K562 (cell line): ENCODE data around the gene CHML. TPM values are rescaled to one million over a fixed set of nuclear protein-coding genes. Genes with fewer than 3 reads are reported as not detected.

ENCODE experiments used
- ATAC-seq: fragments of 200-7000 bp; cut with Tn5 transposase; 3 replicates; pipeline ENCODE4 v1.9.1; 2020; ENCODE audit warnings: moderate library complexity
- BruUV-seq: library from RNA; stranded (reverse); fragments of 400-500 nt; replicated peaks from 2 replicates; lab custom pipeline; 2021; lab: Mats Ljungman, UMichigan
- CTCF ChIA-PET: fragments of 300-600 bp; formaldehyde crosslinking; extraction: SDS; loops from one replicate; lab custom pipeline; 2021; ENCODE audit warnings: low intra/inter-chr PET ratio; lab: Yijun Ruan, JAX
- POLR2A ChIA-PET: fragments of 300-600, 350-650 bp; sonication (Branson Sonifier 250); formaldehyde crosslinking; extraction: SDS; loops from one replicate; lab custom pipeline; 2021; ENCODE audit warnings: antibody characterized with exemption, inconsistent platforms; lab: Yijun Ruan, JAX
- DNase-seq, 4 experiments: peaks; one replicate each; pipeline versions ENCODE4 v3.0.0 to v3.0.0-alpha.2; 2011 to 2018; ENCODE audit warnings: low spot score in 3 of 4, mixed read lengths in 3 of 4; ENCODE audit errors: extremely low read depth in 1 of 4
- FAIRE-seq: peaks from 2 replicates; lab custom pipeline; 2011; peaks lifted over from hg19 to GRCh38; lab: Jason Lieb, UNC
- H2AFZ ChIP-seq: 2 replicates; pipeline ENCODE4 v1.6.0; 2011; ENCODE audit warnings: low read depth, low read length, control low read depth, inconsistent platforms
- H3K27ac ChIP-seq: fragments of 200-600 bp; 3 replicates; pipeline ENCODE4 v1.8.0; 2011; ENCODE audit warnings: low read depth, mild to moderate bottlenecking, control low read depth, inconsistent platforms, low read length, moderate library complexity, mixed read lengths; ENCODE audit errors: extremely low read depth
- H3K27me3 ChIP-seq, 2 experiments: fragments of 300-600 bp in 1 of 2; 2 replicates in 1 of 2; 3 replicates in 1 of 2; pipeline versions ENCODE4 v1.6.0 to v1.8.0; 2011; ENCODE audit warnings: inconsistent platforms in 2 of 2, low read length in 2 of 2, mild to moderate bottlenecking in 1 of 2, mixed read lengths in 1 of 2, moderate library complexity in 1 of 2; ENCODE audit not compliant: control insufficient read depth in 2 of 2, insufficient read depth in 2 of 2
- H3K36me3 ChIP-seq: fragments of 300-600 bp; 3 replicates; pipeline ENCODE4 v1.8.0; 2011; ENCODE audit warnings: mild to moderate bottlenecking, low read length, inconsistent platforms; ENCODE audit not compliant: control insufficient read depth, insufficient read depth
- H3K4me1 ChIP-seq, 2 experiments: fragments of 200-600 bp in 1 of 2; replicated peaks in 1 of 2; 2 replicates in 1 of 2; 3 replicates in 1 of 2; pipeline versions ENCODE4 v1.5.1 to v1.8.0; 2011; ENCODE audit warnings: inconsistent platforms in 2 of 2, low read length in 2 of 2, mild to moderate bottlenecking in 1 of 2, mixed read lengths in 1 of 2, moderate library complexity in 1 of 2; ENCODE audit not compliant: control insufficient read depth in 2 of 2, insufficient read depth in 2 of 2
- H3K4me2 ChIP-seq: 2 replicates; pipeline ENCODE4 v1.6.1; 2011; ENCODE audit warnings: low read length, control low read depth, inconsistent platforms, mixed read lengths; ENCODE audit not compliant: insufficient read depth
- H3K4me3 ChIP-seq: fragments of 200-600 bp; sonication (generic), shearing (Covaris generic); 2 replicates; pipeline ENCODE4 v1.5.1; 2016; ENCODE audit warnings: control low read depth, inconsistent platforms
- H3K79me2 ChIP-seq: fragments of 200-600 bp; 3 replicates; pipeline ENCODE4 v1.8.0; 2011; ENCODE audit warnings: low read length, inconsistent platforms; ENCODE audit not compliant: control insufficient read depth, insufficient read depth
- H3K9ac ChIP-seq, 2 experiments: 2 replicates each; pipeline versions ENCODE4 v1.6.0 to v1.6.1; 2011; ENCODE audit warnings: low read depth in 2 of 2, low read length in 2 of 2, control low read depth in 1 of 2, inconsistent platforms in 1 of 2, mild to moderate bottlenecking in 1 of 2, mixed read lengths in 1 of 2; ENCODE audit not compliant: insufficient read depth in 1 of 2
- H3K9me1 ChIP-seq: one replicate; pipeline ENCODE4 v1.6.0; 2011; ENCODE audit warnings: inconsistent platforms, mild to moderate bottlenecking, low read length, moderate library complexity; ENCODE audit not compliant: control insufficient read depth, insufficient read depth
- H3K9me3 ChIP-seq: replicated peaks from 2 replicates; pipeline ENCODE4 v1.5.1; 2011; ENCODE audit warnings: low read depth, low read length, inconsistent platforms; ENCODE audit not compliant: control insufficient read depth, insufficient read depth
- H4K20me1 ChIP-seq: replicated peaks from 2 replicates; pipeline ENCODE4 v1.6.1; 2011; ENCODE audit warnings: low read length, inconsistent platforms, mixed read lengths; ENCODE audit not compliant: control insufficient read depth, insufficient read depth
- ATF1 ChIP-seq, 2 experiments: fragments of 450-650 bp in 1 of 2; IDR thresholded peaks; 2 replicates each; pipeline ENCODE4 v1.6.1; 2016; ENCODE audit warnings: missing compliant biosample characterization in 1 of 2, missing genetic modification characterization in 1 of 2
- CHAMP1 ChIP-seq: fragments of 450-650 bp; IDR thresholded peaks from 2 replicates; pipeline ENCODE4 v1.6.1; 2016; ENCODE audit warnings: mild to moderate bottlenecking
- ESRRB ChIP-seq: fragments of 250-450 bp; sonication (Bioruptor Pico); IDR thresholded peaks from 2 replicates; pipeline ENCODE4 v1.5.0; 2020; ENCODE audit warnings: mild to moderate bottlenecking, moderate library complexity, borderline replicate concordance
- FOSL1 ChIP-seq: fragments of 200-800 bp; sonication (Bioruptor generic); conservative IDR thresholded peaks from 2 replicates; pipeline ENCODE4 v1.6.1; 2016; ENCODE audit warnings: missing genetic modification characterization, missing compliant biosample characterization
- FOXP1 ChIP-seq: sonication (generic); formaldehyde crosslinking; IDR thresholded peaks from 2 replicates; pipeline ENCODE4 v1.8.0; 2022; ENCODE audit warnings: mild to moderate bottlenecking, missing genetic modification reagents
- HCFC1 ChIP-seq: IDR thresholded peaks from 2 replicates; pipeline ENCODE4 v1.6.1; 2012; ENCODE audit warnings: low read depth, low read length, improper control_type of control experiment
- LARP7 ChIP-seq: fragments of 450-650 bp; IDR thresholded peaks from 2 replicates; pipeline ENCODE4 v1.6.1; 2016
- MYBL2 ChIP-seq, 2 experiments: fragments of 450-650 bp in 1 of 2; sonication (generic) in 1 of 2; formaldehyde crosslinking in 1 of 2; IDR thresholded peaks; 2 replicates each; pipeline versions ENCODE4 v1.6.1 to v1.8.1; 2017 to 2022; ENCODE audit warnings: borderline replicate concordance in 1 of 2, inconsistent platforms in 1 of 2, low read depth in 1 of 2, mild to moderate bottlenecking in 1 of 2, missing genetic modification reagents in 1 of 2, moderate library complexity in 1 of 2
- NUFIP1 ChIP-seq: fragments of 450-650 bp; IDR thresholded peaks from 2 replicates; pipeline ENCODE4 v1.6.1; 2018; ENCODE audit not compliant: partially characterized antibody
- THAP12 ChIP-seq: fragments of 250-450 bp; sonication (Bioruptor Pico); IDR thresholded peaks from 2 replicates; pipeline ENCODE4 v1.9.0; 2021; ENCODE audit warnings: mild to moderate bottlenecking, inconsistent platforms
- YBX1 ChIP-seq: fragments of 450-650 bp; IDR thresholded peaks from 2 replicates; pipeline ENCODE4 v1.7.1; 2016; ENCODE audit warnings: mild to moderate bottlenecking
- ZC3H8 ChIP-seq: fragments of 450-650 bp; IDR thresholded peaks from 2 replicates; pipeline ENCODE4 v1.6.1; 2017
- ZNF134 ChIP-seq: fragments of 250-450 bp; sonication (Bioruptor Pico); conservative IDR thresholded peaks from 2 replicates; pipeline ENCODE4 v1.4.0; 2020
- ZNF324 ChIP-seq: fragments of 250-450 bp; sonication (Bioruptor Pico); IDR thresholded peaks from 2 replicates; pipeline ENCODE4 v1.4.0; 2020; ENCODE audit warnings: mild to moderate bottlenecking
- ZNF347 ChIP-seq: fragments of 450-650 bp; formaldehyde crosslinking; IDR thresholded peaks from 2 replicates; pipeline ENCODE4 v1.4.0; 2020; ENCODE audit warnings: low read depth, mild to moderate bottlenecking, moderate library complexity
- ZNF507 ChIP-seq: conservative IDR thresholded peaks from 2 replicates; pipeline ENCODE4 v1.6.1; 2017; ENCODE audit warnings: missing genetic modification characterization, missing compliant biosample characterization
- in situ Hi-C: fragments of 300-500 bp; cut with MboI; formaldehyde crosslinking; loops from 4 replicates; pipeline ENCODE4 v1.15.0; 2018; ENCODE audit warnings: inconsistent platforms, mixed read lengths
- intact Hi-C: fragments of 100-400 bp; cut with micrococcal nuclease; formaldehyde crosslinking; loops from 2 replicates; pipeline ENCODE4 v1.14.2; 2022
- polyA plus RNA-seq, 8 experiments: library from polyadenylated mRNA; depleted of rRNA in 4 of 8; stranded (reverse) in 5 of 8; unstranded in 3 of 8; fragments of >200 nt; fragmentation: Nextera tagmentation in 2 of 8; fragmentation: Illumina TruSeq in 1 of 8; extraction: Ambion mirVana in 2 of 8; extraction: Trizol in 1 of 8; gene quantifications; 2 replicates each; pipeline versions ENCODE4 v1.2.1 to v1.2.3, GENCODE V29; 2011 to 2014; ENCODE audit warnings: inconsistent platforms in 1 of 8, missing spikeins in 1 of 8
- total RNA-seq, 7 experiments: library from RNA; depleted of rRNA in 6 of 7; stranded (reverse); fragments of >200 nt in 6 of 7; fragmentation: Illumina TruSeq in 2 of 7; extraction: Trizol in 2 of 7; gene quantifications; 2 replicates each; pipeline versions ENCODE4 v1.2.1 to v1.2.3, GENCODE V29; 2011 to 2021; ENCODE audit warnings: low replicate concordance in 1 of 7

CHML gene
- total and polyA plus RNA-seq, 9 of the 15 experiments (the other 6 are each of a cell fraction or from before 2014, with no cell fraction given): 13.0 to 88.3 (median 62.8) TPM

- TF ChIP-seq THAP12: no peak
- TF ChIP-seq FOSL1 (tag): peak; percentile 84
- TF ChIP-seq ZNF347 (CRISPR knock-in tag): no peak
Measured at GRCh38 chr1:241608379-241609033, 31.7 kb downstream of the CHML start (continued).

GRCh38 chr1:241607497-241607896 is 32.7 kb downstream of the CHML start:
- H3K79me2 ChIP-seq: no peaks in the 10 kb centered on the region
- no peak overlapping the region for H3K4me2 ChIP-seq
- CTCF ChIA-PET: no interaction called here
- in situ Hi-C loops: loop anchor here (25.0 kb wide), 1 partner anchor 380 kb away; the partner anchor contains the start of gene MAP1LC3C
- H3K27me3 ChIP-seq: no peaks in the 10 kb centered on the region
- no peaks in the 10 kb centered on the region; the same call in 2 of the 3 replicates for H3K36me3 ChIP-seq
- H4K20me1 ChIP-seq: no peaks in the 10 kb centered on the region
- ATAC-seq (no peak), FAIRE-seq (no peak), DNase-seq (no peak)
- no peak overlapping the region for H3K4me3 ChIP-seq
- H3K27ac ChIP-seq: no peak overlapping the region
- H3K9ac ChIP-seq: no peak overlapping the region
- H3K9me3 ChIP-seq: no peaks in the 10 kb centered on the region
- H2AFZ ChIP-seq: no peak overlapping the region
- H3K4me1 ChIP-seq: peaks cover 7 to 24% of the 10 kb centered on the region in 2 experiments
- intact Hi-C loops: no loop called here
- POLR2A ChIA-PET: interaction anchor here (0.6 to 0.7 kb wide), 2 partner anchors 69 to 393 kb away, joined by 3 read pairs; no protein-coding TSS in a partner anchor
- no peaks in the 10 kb centered on the region for H3K9me1 ChIP-seq
- BruUV-seq: no TSS peak
- 0 out of 2 replicates have a peak, but pooled peaks have one; percentile 26 for TF ChIP-seq ZC3H8
- no peak for TF ChIP-seq ZNF134 (CRISPR knock-in tag)
- no peak for TF ChIP-seq ATF1 (CRISPR knock-in tag; IDR thresholded peaks at IDR 0.05)
- no peak for TF ChIP-seq ATF1 (tag; IDR thresholded peaks at IDR 0.05)
- no peak for TF ChIP-seq CHAMP1
- no peak for TF ChIP-seq ZNF324
- TF ChIP-seq NUFIP1: no peak
- TF ChIP-seq HCFC1: no peak
- peak; percentile 77 for TF ChIP-seq LARP7
- peak; percentile 70; the same call in 1 of the 2 replicates for TF ChIP-seq YBX1
- TF ChIP-seq ZNF507 (tag): no peak
- TF ChIP-seq FOXP1 (CRISPR knock-in tag): no peak
- TF ChIP-seq ESRRB: no peak
- TF ChIP-seq MYBL2 (IDR thresholded peaks at IDR 0.05; ENCODE audit: low read depth): 0 out of 2 replicates have a peak, but pooled peaks have one; percentile 23
- no peak for TF ChIP-seq MYBL2 (CRISPR knock-in tag; IDR thresholded peaks at IDR 0.05; ENCODE audit: borderline replicate concordance)
